ENCODE measurements around the gene CDH4.

CDH4 gene

GRCh38 chr20:61582196-61582923, 330.3 kb downstream of the CDH4 start:
- no peak for TF ChIP-seq CTCF (IDR thresholded peaks at IDR 0.05; ENCODE audit: low read length, missing control alignments)
- H3K4me3 ChIP-seq (replicated peaks; ENCODE audit: low read depth, low read length), result no peak overlapping the region
- DNase-seq (ENCODE audit: low read depth), result no peak

- TF ChIP-seq CTCF (IDR thresholded peaks at IDR 0.05; ENCODE audit: low read length, missing control alignments), result no peak
- H3K4me3 ChIP-seq (replicated peaks; ENCODE audit: low read depth, low read length), result no peak overlapping the region
- no peak for DNase-seq (ENCODE audit: low read depth)
Measured at GRCh38 chr20:61583356-61583755, 331.3 kb downstream of the CDH4 start.

- TF ChIP-seq CTCF (IDR thresholded peaks at IDR 0.05; ENCODE audit: low read length, missing control alignments), result no peak
- no peak for DNase-seq (ENCODE audit: low read depth)
- no peak overlapping the region for H3K4me3 ChIP-seq (replicated peaks; ENCODE audit: low read depth, low read length)
Measured at GRCh38 chr20:61584851-61585250, 332.8 kb downstream of the CDH4 start.

- H3K4me3 ChIP-seq (replicated peaks; ENCODE audit: low read depth, low read length), result no peak overlapping the region
- no peak for DNase-seq (ENCODE audit: low read depth)
- no peak for TF ChIP-seq CTCF (IDR thresholded peaks at IDR 0.05; ENCODE audit: low read length, missing control alignments)
Measured at GRCh38 chr20:61585764-61586163, 333.7 kb downstream of the CDH4 start.

- no peak overlapping the region for H3K4me3 ChIP-seq (replicated peaks; ENCODE audit: low read depth, low read length)
- TF ChIP-seq CTCF (IDR thresholded peaks at IDR 0.05; ENCODE audit: low read length, missing control alignments), result no peak
- no peak for DNase-seq (ENCODE audit: low read depth)
Measured at GRCh38 chr20:61587036-61587435, 335.0 kb downstream of the CDH4 start.

GRCh38 chr20:61587681-61588289, 335.7 kb downstream of the CDH4 start:
- no peak for DNase-seq (ENCODE audit: low read depth)
- no peak overlapping the region for H3K4me3 ChIP-seq (replicated peaks; ENCODE audit: low read depth, low read length)
- TF ChIP-seq CTCF (IDR thresholded peaks at IDR 0.05; ENCODE audit: low read length, missing control alignments), result no peak
